Gastroesophageal sphincter (tissue), 2 donors: Measurements from ENCODE around the gene LARGE1.

Experiments
- POLR2A ChIP-seq, 2 donors: fragments of 450-650 bp; IDR thresholded peaks; one replicate each; pipeline ENCODE4 v1.6.1; 2017; ENCODE audit warnings: antibody characterized with exemption in 2 of 2, mild to moderate bottlenecking in 2 of 2, moderate library complexity in 1 of 2
- POLR2AphosphoS5 ChIP-seq: sonication (generic); formaldehyde crosslinking; IDR thresholded peaks from one replicate; pipeline ENCODE4 v1.6.1; 2017; ENCODE audit warnings: antibody characterized with exemption

DNA sequence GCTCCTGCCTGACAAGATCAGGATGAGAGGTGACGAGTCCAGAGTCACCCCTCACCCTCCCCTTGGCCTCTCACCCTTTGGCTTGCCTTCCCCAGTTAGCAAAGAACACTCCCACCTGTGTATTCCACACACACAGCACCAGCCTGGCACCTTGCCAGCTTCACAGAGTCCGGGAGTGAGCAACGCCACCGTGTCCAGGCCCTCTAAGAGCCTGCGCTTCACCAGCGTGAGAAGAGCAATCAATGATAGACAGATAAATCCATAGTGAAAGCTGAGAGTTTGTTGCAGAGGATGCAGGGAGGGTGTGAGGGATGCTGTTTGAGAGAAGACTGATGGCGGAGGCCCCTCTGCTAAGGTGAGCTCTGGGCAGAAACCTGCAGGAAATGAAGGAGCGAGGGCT, 404.5 kb downstream of the LARGE1 start:
- TF ChIP-seq POLR2AphosphoS5 (no peak), POLR2A (IDR thresholded peaks at IDR 0.05) (no peak)
